Effector CD8-positive, alpha-beta T cell (primary cell): ENCODE data around the gene AFDN.

ENCODE experiments used
- DNase-seq: peaks from one replicate; lab custom pipeline; 2025; lab: John Stamatoyannopoulos, UW

Gene AFDN

GRCh38 chr6:167819576-167819975 lies 7.1 kb upstream of the AFDN start:
- DNase-seq: no peak

GRCh38 chr6:167820681-167821080 lies 6.0 kb upstream of the AFDN start:
- DNase-seq: no peak

DNA sequence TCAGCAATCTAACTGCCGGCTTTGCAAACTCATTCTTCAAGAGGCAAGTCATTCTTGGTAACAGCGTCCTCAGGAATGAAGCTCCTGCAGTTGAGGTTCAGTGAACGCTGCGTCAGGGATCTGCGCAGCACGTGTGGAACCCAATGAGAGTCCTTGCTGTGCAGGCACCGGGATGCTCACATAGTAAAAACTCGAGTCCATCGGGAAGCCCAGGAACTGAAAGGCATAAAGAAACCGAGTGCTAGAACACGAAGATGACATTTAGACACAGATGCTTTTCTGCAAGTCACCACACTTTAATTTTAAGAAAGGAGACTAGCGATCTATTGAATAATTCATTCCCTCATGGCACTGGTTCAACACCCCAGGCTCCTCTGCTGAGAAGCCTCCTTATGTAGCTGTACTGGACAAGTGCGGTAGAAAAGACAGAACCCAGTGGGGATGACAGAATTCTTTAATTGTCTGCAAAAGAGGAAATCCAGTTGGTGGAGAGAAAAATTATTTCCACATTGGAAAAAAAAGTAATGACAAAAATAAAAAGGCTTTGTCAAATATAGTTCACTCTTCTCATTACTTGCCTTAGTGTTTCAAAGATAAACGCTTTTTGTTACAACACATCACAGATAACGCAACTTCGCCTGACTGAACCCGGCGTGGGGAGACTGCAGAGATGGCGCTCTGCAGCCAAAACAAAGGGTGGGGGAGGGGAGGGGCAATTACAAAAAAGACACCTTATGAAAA lies 1.9 kb upstream of the AFDN start:
- DNase-seq: no peak

GRCh38 chr6:167825332-167826229 lies 1.1 kb upstream of the AFDN start:
- no peak for DNase-seq

DNA sequence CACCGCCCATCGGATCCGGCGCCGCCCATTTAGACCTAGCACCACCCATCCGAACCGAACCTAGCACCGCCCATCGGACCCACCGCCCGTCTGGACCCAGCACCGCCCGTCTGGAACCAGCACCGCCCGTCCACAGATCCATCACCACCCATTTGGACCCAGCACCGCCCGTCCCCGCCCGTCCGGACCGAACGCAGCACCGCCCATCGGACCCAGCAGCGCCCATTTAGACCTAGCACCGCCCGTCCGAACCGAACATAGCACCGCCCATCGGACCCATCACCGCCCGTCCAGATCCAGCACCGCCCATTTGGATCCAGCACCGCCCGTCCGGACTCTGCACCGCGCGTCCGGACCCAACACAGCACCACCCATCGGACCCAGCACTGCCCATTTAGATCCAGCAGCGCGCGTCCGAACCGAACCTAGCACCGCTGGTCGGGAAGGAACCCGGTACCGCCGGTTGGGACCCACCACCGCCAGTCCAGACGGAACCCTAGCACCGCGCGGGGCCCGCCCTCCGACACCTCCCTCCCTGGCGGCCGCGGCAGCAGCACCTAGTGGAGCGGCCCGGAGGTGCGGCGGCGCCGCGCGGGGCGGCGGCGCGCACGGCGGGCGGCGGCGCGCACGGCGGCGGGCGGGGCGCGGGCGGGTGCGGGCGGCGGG lies 348 bp upstream of the AFDN start:
- peak; percentile 8 for DNase-seq

- DNase-seq: no peak
These were observed 1.0 kb downstream of the AFDN start for GRCh38 chr6:167827583-167828324.

DNA sequence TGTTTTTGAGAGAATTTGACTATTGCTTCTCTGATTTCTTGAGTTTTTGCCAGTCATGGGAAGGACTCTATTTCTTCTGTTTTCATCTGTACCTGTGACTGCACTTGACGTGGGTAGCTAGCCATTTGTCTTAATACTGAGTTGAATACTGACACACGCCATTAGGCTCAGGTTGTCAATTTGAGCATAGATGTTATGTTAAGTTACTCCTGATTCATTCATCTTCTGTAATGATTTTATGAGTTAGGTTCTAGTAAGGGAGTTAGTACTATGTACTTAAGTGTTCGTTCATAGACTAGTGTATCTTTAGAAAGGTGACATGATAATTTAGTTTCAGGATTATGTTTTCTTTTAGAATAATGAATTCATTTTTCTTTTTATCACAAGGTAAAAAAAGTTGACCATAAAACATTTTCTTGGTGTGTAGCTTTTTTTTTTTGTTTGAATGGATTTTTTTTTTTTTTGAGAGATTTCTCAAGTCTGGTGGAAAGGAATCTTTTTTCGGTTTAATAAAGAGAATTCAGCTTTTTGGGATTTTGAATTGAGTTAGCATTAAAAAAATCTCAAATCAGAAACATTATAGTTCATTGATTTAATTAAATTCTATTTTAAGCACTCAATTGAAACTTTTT lies 1.7 kb downstream of the AFDN start:
- no peak for DNase-seq

GRCh38 chr6:167829513-167829912 lies 2.8 kb downstream of the AFDN start:
- DNase-seq: no peak

- no peak for DNase-seq
These were observed 4.6 kb downstream of the AFDN start for GRCh38 chr6:167831281-167831828.

- DNase-seq: no peak
These were observed 6.0 kb downstream of the AFDN start for GRCh38 chr6:167832497-167833395.

DNA sequence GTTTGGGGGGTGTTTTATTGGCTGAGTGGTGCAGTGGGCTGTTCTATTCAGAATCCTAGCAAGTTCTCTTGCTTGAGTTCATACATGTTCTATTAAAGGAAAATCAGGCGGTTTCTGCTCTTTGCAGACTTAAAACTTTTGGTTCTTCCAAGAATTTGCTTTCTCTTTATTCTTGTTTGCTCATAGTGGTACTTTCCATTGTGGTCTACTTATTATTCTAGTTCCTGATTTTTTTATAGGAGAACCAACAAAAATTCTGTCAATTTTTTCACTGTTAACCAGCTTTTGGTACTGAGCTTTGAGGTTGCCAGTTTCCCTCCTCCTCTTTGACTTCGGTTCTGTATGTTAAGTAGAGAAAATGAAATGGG lies 6.7 kb downstream of the AFDN start:
- no peak for DNase-seq

DNA sequence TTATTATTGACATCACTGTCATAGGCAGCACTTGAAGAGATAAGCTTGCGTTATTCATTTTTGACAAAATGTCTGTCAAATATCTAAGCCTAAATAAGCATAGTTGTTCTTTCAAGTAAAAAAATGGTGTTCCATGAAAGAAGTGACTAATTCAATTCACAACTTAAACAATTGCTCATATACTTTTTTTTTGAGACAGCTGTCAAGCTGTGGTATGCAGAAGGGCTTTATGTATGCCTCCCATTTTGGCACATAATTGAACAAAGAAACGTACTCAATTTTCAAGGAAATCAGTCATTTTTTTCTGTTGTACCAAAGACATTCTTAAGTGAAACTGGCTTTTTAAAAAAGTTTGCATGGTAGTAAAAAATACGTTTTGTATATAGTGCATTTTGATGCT lies 8.5 kb downstream of the AFDN start:
- DNase-seq: no peak

DNA sequence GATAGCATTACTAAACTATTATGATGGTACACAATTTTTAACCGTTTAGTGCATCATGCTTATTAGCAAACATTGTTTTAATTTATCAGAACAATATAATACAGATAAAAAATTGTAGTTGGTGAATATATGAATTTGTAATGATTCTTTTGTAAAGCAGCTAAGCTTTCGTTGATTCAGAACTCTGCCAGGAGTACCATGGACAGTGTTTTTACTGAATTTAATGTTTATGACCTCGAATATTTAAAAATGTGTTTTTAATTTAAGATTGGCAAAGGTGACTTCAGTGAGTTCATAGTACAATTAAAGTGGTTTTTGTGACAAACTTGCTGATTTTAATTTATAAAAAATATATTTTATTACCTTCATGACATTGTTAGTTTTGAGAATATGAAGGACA lies 10.0 kb downstream of the AFDN start:
- no peak for DNase-seq

- DNase-seq: no peak
These were observed 11.6 kb downstream of the AFDN start for GRCh38 chr6:167838207-167838748.

- DNase-seq: no peak
These were observed 12.6 kb downstream of the AFDN start for GRCh38 chr6:167839343-167839742.

- no peak for DNase-seq
These were observed 13.0 kb downstream of the AFDN start for GRCh38 chr6:167839755-167840154.

- no peak for DNase-seq
These were observed 13.4 kb downstream of the AFDN start for GRCh38 chr6:167840160-167840525.

- DNase-seq: no peak
These were observed 13.9 kb downstream of the AFDN start for GRCh38 chr6:167840526-167841179.

GRCh38 chr6:167841981-167842380 lies 15.3 kb downstream of the AFDN start:
- DNase-seq: no peak
